T-helper 2 cell (primary cell): ENCODE results near the gene ZBTB17.
A peak's percentile ranks its signal among the peaks of the same experiment; 100 is the strongest.
"Not testable (repeated sequence)": the region's sequence is repeated elsewhere in the genome, so short reads cannot be mapped to it uniquely, and the experiment has no call there.

Source experiments
- DNase-seq, 5 experiments: peaks; one replicate each; pipeline versions ENCODE4 v3.0.0 to v3.0.0-alpha.2; 2012 to 2022

ZBTB17 gene

GRCh38 chr1:15934211-15935055 lies 41.5 kb downstream of the ZBTB17 start:
- no peak for DNase-seq

DNA sequence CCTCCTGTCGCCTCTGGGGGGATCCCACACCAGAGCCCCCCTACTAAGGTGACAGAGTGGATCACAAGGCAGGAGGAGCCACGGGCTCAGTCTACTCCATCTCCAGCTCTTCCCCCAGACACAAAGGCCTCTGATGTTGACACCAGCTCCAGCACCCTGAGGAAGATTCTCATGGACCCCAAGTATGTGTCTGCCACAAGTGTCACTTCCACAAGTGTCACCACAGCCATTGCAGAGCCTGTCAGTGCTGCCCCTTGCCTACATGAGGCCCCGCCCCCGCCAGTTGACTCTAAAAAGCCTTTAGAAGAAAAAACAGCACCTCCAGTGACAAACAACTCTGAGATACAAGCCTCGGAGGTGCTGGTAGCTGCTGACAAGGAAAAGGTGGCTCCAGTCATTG lies 42.2 kb downstream of the ZBTB17 start:
- DNase-seq: no peak

DNA sequence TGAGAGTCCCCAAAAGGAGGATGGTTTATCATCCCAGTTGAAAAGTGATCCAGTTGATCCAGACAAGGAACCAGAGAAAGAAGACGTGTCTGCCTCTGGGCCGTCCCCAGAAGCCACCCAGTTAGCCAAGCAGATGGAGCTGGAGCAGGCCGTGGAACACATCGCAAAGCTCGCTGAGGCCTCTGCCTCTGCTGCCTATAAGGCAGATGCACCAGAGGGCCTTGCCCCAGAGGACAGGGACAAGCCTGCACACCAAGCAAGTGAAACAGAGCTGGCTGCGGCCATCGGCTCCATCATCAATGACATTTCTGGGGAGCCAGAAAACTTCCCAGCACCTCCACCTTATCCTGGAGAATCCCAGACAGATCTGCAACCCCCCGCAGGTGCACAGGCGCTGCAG lies 43.3 kb downstream of the ZBTB17 start:
- DNase-seq: no peak

DNA sequence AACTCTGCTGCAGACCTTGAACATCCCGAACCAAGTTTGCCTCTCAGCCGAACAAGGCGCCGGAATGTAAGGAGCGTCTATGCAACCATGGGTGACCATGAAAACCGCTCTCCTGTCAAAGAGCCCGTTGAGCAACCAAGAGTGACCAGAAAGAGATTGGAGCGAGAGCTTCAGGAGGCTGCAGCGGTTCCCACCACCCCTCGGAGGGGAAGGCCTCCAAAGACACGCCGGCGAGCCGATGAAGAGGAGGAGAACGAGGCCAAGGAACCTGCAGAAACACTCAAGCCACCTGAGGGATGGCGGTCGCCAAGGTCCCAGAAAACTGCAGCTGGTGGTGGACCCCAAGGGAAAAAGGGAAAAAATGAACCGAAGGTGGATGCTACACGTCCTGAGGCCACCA lies 44.0 kb downstream of the ZBTB17 start:
- no peak for DNase-seq

DNA sequence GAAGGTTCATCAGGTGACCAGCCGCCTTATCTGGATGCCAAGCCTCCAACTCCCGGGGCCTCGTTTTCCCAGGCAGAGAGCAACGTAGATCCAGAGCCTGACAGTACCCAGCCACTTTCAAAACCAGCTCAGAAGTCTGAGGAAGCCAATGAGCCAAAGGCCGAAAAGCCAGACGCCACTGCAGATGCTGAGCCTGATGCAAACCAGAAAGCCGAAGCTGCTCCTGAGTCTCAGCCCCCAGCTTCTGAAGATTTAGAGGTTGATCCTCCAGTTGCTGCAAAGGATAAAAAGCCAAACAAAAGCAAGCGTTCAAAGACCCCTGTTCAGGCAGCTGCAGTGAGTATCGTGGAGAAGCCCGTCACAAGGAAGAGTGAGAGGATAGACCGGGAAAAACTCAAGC lies 44.5 kb downstream of the ZBTB17 start:
- no peak for DNase-seq

- DNase-seq: no peak
Measured at GRCh38 chr1:15928971-15929965, 46.6 kb downstream of the ZBTB17 start.

GRCh38 chr1:15926448-15926847 lies 49.5 kb downstream of the ZBTB17 start:
- DNase-seq: not testable (repeated sequence)

DNA sequence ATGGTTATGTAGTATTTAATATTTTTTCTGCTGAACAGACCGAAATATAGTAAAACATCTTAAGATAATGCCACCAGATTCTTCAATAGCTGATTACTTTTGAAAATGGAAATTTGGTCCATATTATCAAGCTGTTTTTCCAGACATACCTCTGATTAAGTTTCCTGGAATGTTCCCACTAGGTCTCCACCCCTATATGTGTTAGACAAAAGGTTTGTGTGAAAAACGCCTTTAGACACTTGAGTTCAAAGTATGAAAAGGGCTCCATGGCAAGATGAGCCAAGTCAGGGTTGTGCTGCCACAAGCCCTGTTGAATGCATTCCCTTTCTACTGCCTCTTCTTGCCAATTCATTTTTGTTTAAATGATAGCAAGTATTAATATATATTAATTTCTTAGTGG lies 52.7 kb downstream of the ZBTB17 start:
- DNase-seq: no peak

DNA sequence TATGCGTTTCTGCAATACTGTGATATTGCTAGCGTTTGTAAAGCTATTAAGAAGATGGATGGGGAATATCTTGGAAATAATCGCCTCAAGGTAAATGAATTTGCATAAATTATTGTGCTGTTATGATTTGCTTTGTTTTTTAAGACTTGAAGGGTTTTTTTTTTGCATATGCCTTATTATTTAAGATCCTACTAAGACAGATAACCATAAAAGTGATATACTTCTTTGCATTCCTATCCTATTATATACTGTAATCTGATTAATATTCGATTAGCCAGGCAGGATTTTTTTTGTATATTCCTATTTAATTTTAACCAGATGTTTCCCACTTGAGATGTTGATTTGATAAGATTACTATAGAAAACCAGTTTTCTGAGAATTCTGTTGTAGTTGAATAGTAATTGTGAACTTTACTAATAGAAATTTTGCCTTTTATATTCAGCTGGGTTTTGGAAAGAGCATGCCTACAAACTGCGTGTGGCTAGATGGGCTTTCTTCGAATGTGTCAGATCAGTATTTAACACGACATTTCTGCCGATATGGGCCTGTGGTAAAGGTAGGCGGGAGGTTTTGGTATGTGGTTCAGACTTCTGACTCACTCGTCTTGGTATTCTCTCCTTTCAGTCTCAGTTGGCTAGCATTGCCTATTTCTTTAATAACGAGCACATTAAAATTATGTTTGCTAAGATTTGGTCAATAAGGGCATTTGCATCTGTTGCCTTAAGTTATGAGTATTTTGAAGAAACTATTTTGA lies 56.8 kb downstream of the ZBTB17 start:
- DNase-seq: peak in 3 of 5 experiments; percentile 25 to 91 (median 50)

GRCh38 chr1:15916916-15917315 lies 59.0 kb downstream of the ZBTB17 start:
- DNase-seq: no peak

- DNase-seq: no peak
Measured at GRCh38 chr1:15916417-15916816, 59.5 kb downstream of the ZBTB17 start.

- DNase-seq: peak in 1 of 5 experiments; percentile 13
Measured at GRCh38 chr1:15915991-15916390, 59.9 kb downstream of the ZBTB17 start.

- not testable (repeated sequence) for DNase-seq
Measured at GRCh38 chr1:15913607-15914006, 62.3 kb downstream of the ZBTB17 start.

DNA sequence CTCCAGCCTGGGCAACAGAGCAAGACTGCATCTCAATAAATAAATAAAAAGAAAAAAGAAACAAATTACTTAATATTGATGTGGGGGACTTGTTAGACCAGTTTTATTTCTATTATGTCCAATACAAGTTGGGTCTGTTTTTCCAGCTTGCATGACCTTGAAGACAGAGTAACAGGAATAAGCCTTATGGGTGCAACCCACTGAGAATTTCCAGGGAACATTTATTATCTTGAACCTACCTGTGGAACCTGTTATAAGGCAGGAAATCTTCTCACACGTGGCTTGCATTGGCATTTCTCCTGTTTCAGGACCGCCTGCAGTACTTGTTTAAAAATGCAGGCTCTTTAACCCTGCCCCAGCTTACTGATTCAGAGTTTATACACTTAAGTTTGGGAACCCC lies 64.0 kb downstream of the ZBTB17 start:
- DNase-seq: no peak

- DNase-seq: no peak
Measured at GRCh38 chr1:15911141-15911540, 64.8 kb downstream of the ZBTB17 start.

- no peak for DNase-seq
Measured at GRCh38 chr1:15908597-15908996, 67.3 kb downstream of the ZBTB17 start.

GRCh38 chr1:15902882-15903281 lies 73.0 kb downstream of the ZBTB17 start:
- DNase-seq: no peak

DNA sequence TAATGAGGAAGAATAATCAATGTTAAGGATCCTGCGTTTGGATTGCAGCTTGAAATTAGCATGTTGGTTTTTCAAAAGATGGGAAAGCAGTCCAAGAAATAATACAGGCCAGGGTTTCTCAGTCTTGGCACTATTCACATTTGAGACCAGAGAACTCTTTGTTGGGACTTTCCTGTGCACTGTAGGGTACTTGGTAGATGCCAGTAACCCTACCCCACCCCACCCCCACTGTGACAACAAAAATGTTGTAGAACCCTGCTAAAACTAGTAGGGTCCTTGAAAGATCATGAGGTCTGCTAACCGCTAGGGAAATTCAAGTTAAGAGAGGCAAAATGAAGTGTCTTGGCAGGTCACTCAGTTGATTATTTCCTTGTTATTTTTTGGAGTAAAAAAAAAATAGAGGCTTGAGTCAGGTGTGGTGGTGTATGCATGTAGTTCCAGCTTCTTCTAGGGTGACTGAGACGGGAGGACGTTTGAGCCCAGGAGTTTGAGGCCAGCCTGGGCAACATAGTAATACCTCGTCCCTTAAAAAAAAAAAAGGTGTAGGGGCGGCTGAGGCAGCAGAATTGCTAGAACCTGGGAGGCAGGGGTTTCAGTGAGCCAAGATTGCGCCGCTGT lies 75.1 kb downstream of the ZBTB17 start:
- DNase-seq: no peak

GRCh38 chr1:15899266-15899665 lies 76.6 kb downstream of the ZBTB17 start:
- DNase-seq: no peak

GRCh38 chr1:15896841-15897610 lies 78.9 kb downstream of the ZBTB17 start:
- DNase-seq: not testable (repeated sequence)

DNA sequence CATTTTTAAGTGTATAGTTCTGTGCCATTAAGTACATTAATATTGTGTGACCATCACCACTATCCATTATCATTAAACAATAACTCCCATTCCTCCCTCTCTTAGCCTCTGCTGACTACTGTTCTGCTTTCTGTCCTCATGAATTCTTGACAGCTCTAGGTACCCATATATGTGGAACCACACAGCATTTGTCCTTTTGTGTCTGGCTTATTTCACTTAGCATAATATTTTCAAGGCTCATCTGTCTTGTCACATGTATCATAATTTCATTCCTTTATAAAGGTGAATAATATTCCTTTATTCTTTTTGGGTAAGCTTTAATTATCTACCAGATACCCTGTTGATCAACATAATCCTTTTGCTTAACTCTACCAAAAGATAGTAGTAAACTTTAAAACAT lies 80.7 kb downstream of the ZBTB17 start:
- DNase-seq: no peak
